Adrenal gland (tissue), 5 donors: Measurements from ENCODE around the gene MYO10.

Experiments used
- CTCF ChIP-seq, 6 experiments: fragments of 450-650 bp in 4 of 6; fragments of 200-600 bp in 2 of 6; sonication (generic) in 1 of 6; IDR thresholded peaks; 1 replicate in 5 of 6; 2 replicates in 1 of 6; pipeline versions ENCODE4 v1.5.1 to v1.8.0; 2016 to 2021; ENCODE audit warnings: antibody characterized with exemption in 6 of 6, mild to moderate bottlenecking in 2 of 6, moderate library complexity in 1 of 6
- POLR2A ChIP-seq, 2 donors: fragments of 450-650 bp; IDR thresholded peaks; one replicate each; pipeline ENCODE4 v1.6.1; 2017; ENCODE audit warnings: antibody characterized with exemption in 2 of 2, mild to moderate bottlenecking in 2 of 2, moderate library complexity in 1 of 2
- donor health status: DM: no; HTN: no; CAD: no.

DNA sequence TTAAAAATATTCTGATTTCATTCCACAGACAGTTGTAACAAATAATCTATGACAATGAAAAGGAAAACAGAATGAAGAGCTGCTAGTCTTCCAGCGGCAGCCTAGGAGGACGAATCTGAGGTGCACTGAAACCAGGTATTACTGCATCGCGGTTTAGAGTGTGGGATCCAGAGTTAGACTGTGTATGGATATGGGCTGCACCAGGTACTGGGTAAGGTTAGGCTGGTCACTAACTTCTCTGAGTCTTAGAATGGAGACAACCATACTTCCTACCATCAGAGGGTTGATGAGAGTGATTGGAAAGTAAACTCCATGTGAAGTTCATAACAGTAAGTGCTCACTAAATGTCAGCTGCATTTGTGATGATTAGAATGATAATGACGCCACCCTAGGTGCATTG is 158.7 kb downstream of the MYO10 start:
- TF ChIP-seq CTCF (IDR thresholded peaks at IDR 0.05) (no peak), POLR2A (IDR thresholded peaks at IDR 0.05) (no peak)
